CD4-positive, alpha-beta T cell (primary cell): ENCODE results near the gene CSNK2B. TPM values are rescaled to one million over a fixed set of nuclear protein-coding genes. Genes with fewer than 3 reads are reported as not detected.
A peak's percentile ranks its signal among the peaks of the same experiment; 100 is the strongest.

Experiments used
- ATAC-seq: fragments of 200-7000 bp; cut with Tn5 transposase; one replicate; pipeline ENCODE4 v1.10.0; 2022; ENCODE audit warnings: mild to moderate bottlenecking; ENCODE audit not compliant: poor library complexity
- CTCF ChIA-PET: fragments of 350-600 bp; sonication (Branson Sonifier 250); formaldehyde crosslinking; loops from one replicate; lab custom pipeline; 2021; ENCODE audit warnings: antibody characterized with exemption, inconsistent platforms; lab: Charles Lee
- POLR2A ChIA-PET: fragments of 350-600 bp; sonication (Branson Sonifier 250); formaldehyde crosslinking; loops from one replicate; lab custom pipeline; 2021; ENCODE audit warnings: antibody characterized with exemption, inconsistent platforms; lab: Charles Lee
- DNase-seq, 14 experiments: peaks; one replicate each; pipeline ENCODE4 v3.0.0-alpha.2; 2013 to 2020; ENCODE audit warnings: mixed read lengths in 2 of 14
- H3K27ac ChIP-seq, 2 donors: one replicate each; pipeline versions ENCODE4 v1.5.1 to v1.7.0; 2013; ENCODE audit warnings: low read length in 2 of 2, low read depth in 1 of 2, mild to moderate bottlenecking in 1 of 2
- H3K27me3 ChIP-seq, 2 experiments: 1 replicate in 1 of 2; 2 replicates in 1 of 2; pipeline versions ENCODE4 v1.6.1 to v1.7.0; 2013; ENCODE audit warnings: low read length in 2 of 2, control low read depth in 1 of 2, mild to moderate bottlenecking in 1 of 2, moderate library complexity in 1 of 2; ENCODE audit not compliant: insufficient read depth in 2 of 2, control insufficient read depth in 1 of 2
- H3K36me3 ChIP-seq: one replicate; pipeline ENCODE4 v1.6.1; 2013; ENCODE audit warnings: low read length, control low read depth; ENCODE audit not compliant: insufficient read depth
- H3K4me1 ChIP-seq: one replicate; pipeline ENCODE4 v1.6.1; 2013; ENCODE audit warnings: low read length, control low read depth; ENCODE audit not compliant: insufficient read depth
- H3K4me3 ChIP-seq: one replicate; pipeline ENCODE4 v1.5.1; 2013; ENCODE audit warnings: mild to moderate bottlenecking, low read length, moderate library complexity
- H3K9me3 ChIP-seq, 2 experiments: 1 replicate in 1 of 2; 2 replicates in 1 of 2; pipeline versions ENCODE4 v1.6.1 to v1.7.0; 2013; ENCODE audit warnings: low read length in 2 of 2, mild to moderate bottlenecking in 2 of 2, control low read depth in 1 of 2, moderate library complexity in 1 of 2; ENCODE audit not compliant: control insufficient read depth in 1 of 2, insufficient read depth in 1 of 2
- H3K27ac Mint-ChIP-seq: one replicate; pipeline ENCODE4 v1.8.0; 2020; ENCODE audit warnings: mixed read lengths
- H3K27me3 Mint-ChIP-seq: one replicate; pipeline ENCODE4 v1.8.0; 2021; ENCODE audit warnings: mixed read lengths
- H3K36me3 Mint-ChIP-seq: one replicate; pipeline ENCODE4 v1.8.0; 2021; ENCODE audit warnings: low read depth, mixed read lengths
- H3K4me1 Mint-ChIP-seq: one replicate; pipeline ENCODE4 v1.8.0; 2021; ENCODE audit warnings: low read depth, mixed read lengths
- H3K4me3 Mint-ChIP-seq: one replicate; pipeline ENCODE4 v1.8.0; 2020; ENCODE audit warnings: mild to moderate bottlenecking, mixed read lengths
- H3K9me3 Mint-ChIP-seq: one replicate; pipeline ENCODE4 v1.8.0; 2020; ENCODE audit warnings: mixed read lengths
- intact Hi-C, 2 experiments: fragments of 100-400 bp; cut with DNase I in 1 of 2; cut with micrococcal nuclease in 1 of 2; formaldehyde crosslinking; loops; one replicate each; pipeline versions ENCODE4 v1.15.1 to v1.9.0; 2023 to 2025; cut with DNase I, micrococcal nuclease
- total RNA-seq, 174 experiments: library from RNA in 2 of 174; stranded (reverse) in 2 of 174; gene quantifications; one replicate each; pipeline ENCODE4 v1.2.3 and lab custom pipeline; 2021 to 2026
- TF ChIP-seq, protein P1 (sequence below): fragments of 200-600 bp; IDR thresholded peaks from one replicate; pipeline ENCODE4 v1.8.0; 2022; ENCODE audit warnings: antibody characterized with exemption, mild to moderate bottlenecking

The CSNK2B gene
- total RNA-seq, 2 experiments from 2014 or later, result 88.0 to 92.6 TPM

DNA sequence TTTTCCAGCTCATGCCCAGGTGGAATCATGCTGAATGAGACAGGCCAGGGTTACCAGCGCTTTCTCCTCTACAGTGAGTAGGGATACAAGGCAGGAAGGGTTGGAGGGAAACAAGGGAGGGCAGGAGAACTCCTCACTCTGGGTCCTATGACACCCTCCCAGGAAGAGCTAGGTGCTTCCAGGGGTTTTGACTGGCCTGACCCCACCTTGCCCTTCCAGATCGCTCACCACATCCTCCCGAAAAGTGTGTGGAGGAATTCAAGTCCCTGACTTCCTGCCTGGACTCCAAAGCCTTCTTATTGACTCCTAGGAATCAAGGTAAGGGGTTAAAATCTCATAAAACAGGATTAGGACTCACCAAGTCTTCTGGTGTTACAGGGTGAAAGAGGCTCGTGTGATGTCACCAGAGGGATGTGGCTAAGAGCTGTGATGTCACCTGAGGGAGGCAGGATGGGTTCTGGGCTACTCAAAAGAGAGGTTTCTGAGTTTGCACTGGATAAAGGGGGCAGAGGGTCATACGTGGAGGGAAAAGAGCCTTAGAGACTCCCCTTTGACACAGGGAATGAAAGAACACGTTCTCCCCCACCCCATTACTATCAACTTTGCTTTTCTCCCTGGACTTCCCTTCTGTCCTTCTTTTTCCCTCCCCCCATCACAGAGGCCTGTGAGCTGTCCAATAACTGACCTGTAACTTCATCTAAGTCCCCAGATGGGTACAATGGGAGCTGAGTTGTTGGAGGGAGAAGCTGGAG is 8.3 kb upstream of the CSNK2B start:
- Mint-ChIP-seq H3K4me3 (peak overlapping the region; percentile 95), H3K36me3 (peaks cover 47% of the 10 kb centered on the region), H3K27ac (peak overlapping the region; percentile 94), H3K4me1 (peaks cover 61% of the 10 kb centered on the region), H3K9me3 (no peaks in the 10 kb centered on the region), H3K27me3 (no peaks in the 10 kb centered on the region)
- Histone ChIP-seq H3K9me3 (no peaks in the 10 kb centered on the region), H3K27ac (peak overlapping the region; percentile 15 to 32), H3K4me3 (no peak overlapping the region), H3K36me3 (peaks cover 35% of the 10 kb centered on the region), H3K27me3 (no peaks in the 10 kb centered on the region), H3K4me1 (peaks cover 54% of the 10 kb centered on the region)
- TF ChIP-seq, protein P1, sequence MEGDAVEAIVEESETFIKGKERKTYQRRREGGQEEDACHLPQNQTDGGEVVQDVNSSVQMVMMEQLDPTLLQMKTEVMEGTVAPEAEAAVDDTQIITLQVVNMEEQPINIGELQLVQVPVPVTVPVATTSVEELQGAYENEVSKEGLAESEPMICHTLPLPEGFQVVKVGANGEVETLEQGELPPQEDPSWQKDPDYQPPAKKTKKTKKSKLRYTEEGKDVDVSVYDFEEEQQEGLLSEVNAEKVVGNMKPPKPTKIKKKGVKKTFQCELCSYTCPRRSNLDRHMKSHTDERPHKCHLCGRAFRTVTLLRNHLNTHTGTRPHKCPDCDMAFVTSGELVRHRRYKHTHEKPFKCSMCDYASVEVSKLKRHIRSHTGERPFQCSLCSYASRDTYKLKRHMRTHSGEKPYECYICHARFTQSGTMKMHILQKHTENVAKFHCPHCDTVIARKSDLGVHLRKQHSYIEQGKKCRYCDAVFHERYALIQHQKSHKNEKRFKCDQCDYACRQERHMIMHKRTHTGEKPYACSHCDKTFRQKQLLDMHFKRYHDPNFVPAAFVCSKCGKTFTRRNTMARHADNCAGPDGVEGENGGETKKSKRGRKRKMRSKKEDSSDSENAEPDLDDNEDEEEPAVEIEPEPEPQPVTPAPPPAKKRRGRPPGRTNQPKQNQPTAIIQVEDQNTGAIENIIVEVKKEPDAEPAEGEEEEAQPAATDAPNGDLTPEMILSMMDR, result no peak
- ATAC-seq, result no peak
- peak in 4 of 14 experiments; percentile 24 to 58 (median 48) for DNase-seq
- ChIA-PET POLR2A (interaction anchor here (0.9 to 1.9 kb wide), 2 partner anchors 158 to 205 kb away, joined by 3 to 5 read pairs; partner anchors contain the start of genes HSPA1A, HSPA1L and NEU1), CTCF (no interaction called here)
- intact Hi-C loops, result no loop called here

DNA sequence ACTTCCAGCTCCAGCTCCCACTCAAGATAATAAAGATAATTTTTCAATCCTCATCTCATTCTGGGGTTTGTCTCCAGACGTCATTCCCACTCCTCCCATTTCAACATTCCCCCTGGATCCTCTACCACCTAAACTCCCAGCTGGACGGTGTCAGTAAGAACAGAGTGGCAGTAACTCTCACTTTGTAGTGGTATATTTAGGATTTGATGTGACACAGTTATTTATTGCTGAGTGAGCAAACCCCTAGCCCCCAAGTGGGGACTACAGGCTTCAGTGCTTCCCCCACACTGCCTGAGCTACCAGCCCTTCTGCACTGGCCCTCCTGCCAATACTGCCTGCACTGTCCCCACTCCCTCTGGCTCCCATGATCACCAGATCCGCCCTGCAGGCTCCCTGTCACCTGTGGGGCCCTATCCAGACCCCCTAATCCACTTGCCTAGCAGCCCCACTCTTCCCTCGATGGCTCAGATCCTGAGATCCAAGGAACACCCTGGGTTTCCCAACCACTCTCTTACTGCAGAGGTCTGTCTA is 7.7 kb upstream of the CSNK2B start:
- Histone ChIP-seq H3K27me3 (no peaks in the 10 kb centered on the region), H3K4me3 (no peak overlapping the region), H3K4me1 (peaks cover 58% of the 10 kb centered on the region), H3K9me3 (no peaks in the 10 kb centered on the region), H3K27ac (no peak overlapping the region), H3K36me3 (peaks cover 38% of the 10 kb centered on the region)
- TF ChIP-seq, protein P1, result no peak
- Mint-ChIP-seq H3K36me3 (peaks cover 46% of the 10 kb centered on the region), H3K27ac (peak overlapping the region; percentile 94), H3K4me1 (peaks cover 59% of the 10 kb centered on the region), H3K4me3 (peak overlapping the region; percentile 95), H3K9me3 (no peaks in the 10 kb centered on the region), H3K27me3 (no peaks in the 10 kb centered on the region)
- ChIA-PET POLR2A (interaction anchor here (0.9 to 1.9 kb wide), 2 partner anchors 157 to 205 kb away, joined by 3 to 5 read pairs; partner anchors contain the start of genes HSPA1A, HSPA1L and NEU1), CTCF (no interaction called here)
- intact Hi-C loops, result no loop called here
- ATAC-seq, result no peak
- no peak for DNase-seq

DNA sequence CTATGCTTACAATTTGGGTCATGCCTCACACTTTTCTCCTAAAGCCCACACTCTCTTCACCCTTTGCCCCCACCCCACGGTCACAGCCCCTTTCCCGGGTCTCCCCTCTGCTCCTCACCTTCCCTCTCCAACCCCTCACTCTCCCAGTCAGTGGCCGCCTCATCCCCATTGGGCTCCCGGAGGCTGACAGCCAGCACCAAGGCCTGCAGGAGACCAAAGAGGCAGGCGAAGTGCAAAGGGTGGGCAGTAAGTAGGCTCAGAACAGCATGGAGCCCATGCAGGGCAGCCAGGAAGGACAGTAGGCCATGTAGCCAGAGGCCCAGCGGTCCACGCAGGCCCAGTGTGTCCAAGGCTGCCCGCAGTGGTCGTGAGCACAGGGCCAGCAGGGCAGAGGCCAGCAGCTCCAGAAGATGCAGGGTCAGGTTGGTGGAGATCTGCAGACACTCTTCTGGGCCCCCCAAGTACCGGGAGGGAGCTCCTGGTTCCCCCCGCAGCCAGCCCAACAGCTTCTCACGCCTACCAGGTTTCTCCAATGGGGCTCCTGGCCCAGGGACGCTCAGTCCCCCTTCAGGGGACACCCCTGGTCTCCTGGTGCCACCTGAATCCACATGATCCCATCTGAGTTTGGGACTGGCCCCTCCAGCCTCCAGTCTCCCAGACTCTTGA is 6.8 kb upstream of the CSNK2B start:
- Histone ChIP-seq H3K4me1 (peaks cover 61% of the 10 kb centered on the region), H3K27me3 (no peaks in the 10 kb centered on the region), H3K9me3 (no peaks in the 10 kb centered on the region), H3K4me3 (peak overlapping the region; percentile 80), H3K27ac (peak overlapping the region; percentile 70 to 71), H3K36me3 (peaks cover 47% of the 10 kb centered on the region)
- Mint-ChIP-seq H3K27me3 (no peaks in the 10 kb centered on the region), H3K27ac (peak overlapping the region; percentile 94), H3K4me3 (peak overlapping the region; percentile 95), H3K36me3 (peaks cover 55% of the 10 kb centered on the region), H3K9me3 (no peaks in the 10 kb centered on the region), H3K4me1 (peaks cover 68% of the 10 kb centered on the region)
- DNase-seq (no peak), ATAC-seq (no peak)
- intact Hi-C loops, result no loop called here
- POLR2A ChIA-PET, result interaction anchor here (0.6 to 2.0 kb wide), 2 partner anchors 19 to 1403 kb away, joined by 3 to 5 read pairs; no protein-coding TSS in a partner anchor
- TF ChIP-seq, protein P1, result no peak
- CTCF ChIA-PET, result interaction anchor here (2.7 kb wide), 1 partner anchor 7 kb away, joined by 9 read pairs; the partner anchor contains the start of gene BAG6
